Measurements from ENCODE around the gene ZDHHC8.

ZDHHC8 gene

DNA sequence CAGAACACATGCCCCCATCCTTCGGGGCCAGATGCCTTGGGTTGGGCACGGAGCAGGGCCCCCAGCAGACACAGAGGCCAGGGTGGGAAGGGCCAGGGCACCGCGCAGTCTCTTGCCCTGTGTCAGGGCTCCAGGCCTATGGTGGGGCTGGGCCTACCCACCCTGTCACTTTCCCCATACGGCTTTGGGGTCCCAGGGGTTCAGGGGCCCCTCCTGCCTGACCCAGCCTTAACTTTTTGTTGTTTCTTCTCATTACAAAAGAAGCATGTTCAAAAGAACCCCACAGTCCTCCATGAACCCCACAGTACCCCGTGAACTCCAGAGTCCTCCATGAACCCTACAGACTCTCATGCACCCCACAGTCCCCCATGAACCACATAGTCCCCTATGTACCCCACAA is 52.2 kb downstream of the ZDHHC8 start:
- no peak for DNase-seq

DNA sequence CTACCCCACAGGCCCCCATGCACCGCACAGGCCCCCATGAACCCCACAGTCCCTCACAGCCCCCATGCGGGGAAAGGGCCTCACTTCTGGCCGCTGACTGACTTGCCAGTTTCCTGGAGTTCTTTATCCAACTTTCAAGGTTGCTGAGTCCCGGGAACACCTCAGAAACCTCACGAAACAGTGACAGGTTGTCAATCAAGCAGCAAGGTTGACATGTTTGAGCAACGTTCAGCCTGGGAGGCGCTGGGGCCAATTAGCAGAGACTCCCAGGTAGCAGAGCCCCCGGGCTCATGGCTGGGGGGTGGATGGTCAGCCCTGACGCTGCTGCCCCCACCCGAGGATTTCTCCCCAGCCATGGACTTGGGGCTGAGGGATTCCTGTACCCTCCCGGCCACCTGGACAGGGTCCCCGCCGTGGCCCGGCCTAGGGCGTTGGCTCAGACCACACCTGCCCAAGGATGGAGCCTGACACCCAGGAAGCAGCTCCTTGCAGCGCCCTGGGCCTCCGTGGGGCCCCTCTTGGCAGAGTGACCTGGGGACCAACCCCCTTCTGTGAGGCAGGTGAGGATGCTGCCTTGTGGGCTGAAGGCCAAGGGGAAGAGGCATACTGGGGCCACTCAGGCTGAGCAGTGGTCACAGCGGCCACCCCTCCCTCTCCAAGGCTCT is 53.0 kb downstream of the ZDHHC8 start:
- DNase-seq = no peak

DNA sequence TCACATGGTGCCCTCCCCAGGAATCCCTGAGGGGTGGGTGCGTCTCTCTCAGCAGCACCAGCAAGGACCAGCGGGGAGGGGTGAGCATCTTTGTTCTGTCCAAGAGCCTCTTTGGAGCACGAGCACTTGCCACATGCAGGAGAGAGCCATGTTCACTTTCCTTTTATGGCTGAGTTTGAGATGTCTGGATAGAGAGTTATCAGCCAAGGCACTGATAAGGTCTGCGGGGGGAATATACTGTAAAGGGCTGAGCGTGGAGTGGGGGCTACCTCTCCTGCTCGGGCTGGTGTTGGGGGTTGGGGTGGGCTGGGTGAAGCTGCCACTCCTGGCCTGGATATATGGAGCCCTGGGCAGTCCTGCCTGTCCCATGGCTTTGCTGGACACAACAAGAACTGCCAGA is 54.1 kb downstream of the ZDHHC8 start:
- no peak for DNase-seq

DNA sequence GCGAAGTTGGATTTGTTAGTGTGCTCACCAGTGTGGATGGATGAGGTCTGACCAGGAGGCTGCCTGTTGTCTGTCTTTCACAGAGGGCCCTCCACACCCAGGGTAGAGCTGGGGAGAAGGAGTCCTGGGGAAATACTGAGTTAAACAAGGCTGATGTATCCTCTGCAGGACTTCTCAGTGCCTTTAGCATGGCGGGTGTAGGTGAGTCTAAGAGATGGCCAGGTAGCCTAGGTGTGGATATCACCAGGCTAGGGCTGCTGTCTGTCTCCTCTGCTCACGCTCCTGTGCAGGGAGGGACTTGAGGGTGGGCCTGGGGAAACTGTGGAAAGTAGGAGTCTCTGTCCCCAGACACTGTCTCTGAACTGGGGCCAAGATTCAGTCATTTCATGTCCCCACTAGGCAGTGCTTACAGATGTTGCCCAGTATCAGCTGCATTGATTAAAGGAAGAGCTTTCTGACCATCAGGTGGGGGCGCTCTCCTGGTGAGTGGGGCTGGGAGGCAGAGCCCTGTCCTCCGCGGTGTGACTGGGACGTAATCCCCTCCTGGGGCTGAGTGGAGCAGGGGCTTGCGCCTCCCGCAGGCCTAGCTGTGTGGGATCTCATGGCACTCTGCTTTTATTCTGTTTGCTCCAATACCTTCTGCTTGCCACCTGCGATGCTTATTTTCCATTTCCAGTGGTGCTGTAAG is 54.7 kb downstream of the ZDHHC8 start:
- no peak for DNase-seq

DNA sequence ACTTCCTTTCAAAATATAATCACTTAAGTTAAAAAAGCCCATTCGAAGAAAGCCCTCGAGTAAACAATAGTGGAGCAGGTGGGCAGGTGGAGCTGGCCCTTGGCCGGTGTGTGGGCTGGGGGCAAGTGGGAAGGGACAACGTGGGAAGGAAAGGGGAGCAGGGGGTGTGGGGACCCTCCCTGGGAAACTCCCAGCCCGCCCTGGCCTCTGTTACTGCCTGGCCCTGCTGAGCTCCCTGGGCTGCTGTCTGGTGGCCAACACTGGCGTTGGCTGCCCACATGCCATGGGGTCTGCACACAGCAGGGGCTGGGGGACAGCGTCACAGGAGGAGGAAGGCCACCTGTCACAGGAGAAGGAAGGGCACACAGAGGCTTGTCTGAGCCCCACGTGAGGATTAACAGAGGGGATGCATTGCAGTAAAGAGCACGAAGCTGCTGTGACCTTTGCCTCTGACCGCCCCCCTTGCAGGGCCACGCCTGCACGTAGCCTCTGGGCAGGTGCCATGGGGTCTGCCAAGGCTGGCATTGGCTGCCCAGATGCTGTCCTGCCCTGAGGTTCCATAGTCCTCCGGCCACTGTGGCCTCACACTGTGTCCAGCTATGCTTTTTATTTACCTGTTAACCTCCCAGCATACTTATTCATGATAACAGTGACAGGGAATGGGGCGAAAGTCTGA is 55.4 kb downstream of the ZDHHC8 start:
- DNase-seq = no peak

DNA sequence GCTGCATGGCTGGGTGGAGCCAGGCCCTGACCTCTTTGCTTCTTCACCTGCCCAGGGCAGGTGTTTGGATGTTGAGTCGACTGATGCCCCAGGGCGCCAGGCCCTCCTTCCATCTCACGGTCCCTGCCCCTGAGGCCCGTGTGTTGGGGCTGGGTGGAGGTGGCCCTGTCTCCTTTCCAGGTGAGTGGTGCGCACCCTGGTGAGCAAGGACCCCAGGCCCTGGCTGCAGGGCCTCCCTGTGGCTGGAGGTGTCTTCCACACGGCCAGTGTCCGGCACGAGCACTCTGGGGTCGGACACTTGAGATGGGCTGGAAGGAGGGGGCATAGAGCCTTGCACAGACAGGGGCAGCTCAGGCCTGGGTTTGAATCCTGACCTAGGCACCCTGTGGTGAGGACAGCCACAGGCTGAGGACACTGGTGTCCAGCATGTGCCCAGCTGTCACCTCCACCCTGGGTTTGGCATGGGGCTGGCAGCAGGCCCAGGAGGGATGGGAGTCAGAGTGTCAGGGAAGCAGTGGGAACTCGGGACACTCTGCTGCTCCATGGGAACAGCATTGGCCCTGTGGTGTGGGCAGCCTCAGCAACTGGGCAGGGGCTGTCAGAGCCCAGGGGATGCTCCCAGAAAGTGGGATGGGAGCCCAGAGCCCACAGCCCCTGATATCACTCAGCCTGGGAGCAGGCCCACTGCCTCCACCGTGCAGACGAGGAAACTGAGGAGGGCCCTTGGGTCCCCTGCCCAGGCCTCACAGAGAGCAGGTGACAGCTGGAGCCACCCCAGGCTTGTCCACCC is 56.4 kb downstream of the ZDHHC8 start:
- no peak for DNase-seq

DNA sequence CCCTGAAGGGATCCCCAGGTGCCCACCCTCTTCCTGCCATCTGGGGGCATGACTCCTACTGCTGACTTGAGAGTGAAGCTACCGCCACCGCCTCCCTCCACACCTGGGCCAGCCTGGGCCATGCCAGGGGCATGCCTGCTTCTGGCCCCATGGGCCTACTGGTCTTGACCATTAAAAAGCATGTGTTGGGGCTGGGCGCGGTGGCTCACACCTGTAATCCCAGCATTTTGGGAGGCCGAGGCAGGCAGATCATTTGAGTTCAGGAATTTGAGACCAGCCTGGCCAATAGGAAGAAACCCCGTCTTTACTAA is 56.9 kb downstream of the ZDHHC8 start:
- DNase-seq = no peak

DNA sequence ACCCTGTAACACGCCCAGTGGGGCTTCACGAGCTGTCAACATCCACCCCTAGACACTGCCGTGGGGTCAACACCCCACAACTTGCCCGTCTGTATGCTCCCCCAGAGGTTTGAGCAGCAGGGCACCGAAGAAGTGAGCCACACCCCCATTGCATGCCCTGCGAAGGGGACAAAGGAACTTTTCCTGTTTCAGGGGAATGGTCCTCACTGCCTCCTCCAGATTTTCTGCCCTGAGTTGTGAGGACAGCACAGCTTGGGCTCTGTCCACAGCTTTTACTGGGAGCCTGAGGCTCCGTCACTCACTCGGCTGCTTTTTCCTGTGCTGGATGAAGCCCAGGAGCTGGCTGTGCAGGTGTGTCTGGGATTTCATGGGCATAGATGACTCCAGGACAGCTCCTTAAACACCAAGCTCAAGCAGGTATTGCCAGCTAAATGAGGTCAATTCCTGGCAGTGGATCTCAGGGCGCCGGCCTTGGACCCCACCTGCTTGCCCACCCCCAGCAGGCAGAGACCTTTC is 59.5 kb downstream of the ZDHHC8 start:
- no peak for DNase-seq

DNA sequence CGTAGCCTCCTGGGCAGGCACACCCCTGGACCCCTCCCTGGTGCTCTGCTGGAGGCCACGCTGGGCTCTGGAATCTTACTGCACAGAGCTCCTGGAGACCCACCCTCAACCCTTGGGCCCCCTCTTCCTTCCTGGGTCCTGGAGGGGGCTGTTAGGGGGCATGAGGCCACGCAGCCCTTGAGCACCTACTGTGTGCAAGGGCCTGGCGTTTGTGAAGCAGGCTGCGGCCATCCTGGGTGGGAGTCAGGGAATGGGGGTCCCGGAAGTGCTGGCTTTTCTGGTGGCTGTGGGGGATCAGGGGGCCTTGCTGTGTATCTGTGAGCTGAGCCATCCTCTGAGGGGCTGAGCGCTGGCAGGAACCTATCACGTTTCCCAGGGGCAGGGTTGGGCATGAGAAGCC is 60.2 kb downstream of the ZDHHC8 start:
- no peak for DNase-seq

DNA sequence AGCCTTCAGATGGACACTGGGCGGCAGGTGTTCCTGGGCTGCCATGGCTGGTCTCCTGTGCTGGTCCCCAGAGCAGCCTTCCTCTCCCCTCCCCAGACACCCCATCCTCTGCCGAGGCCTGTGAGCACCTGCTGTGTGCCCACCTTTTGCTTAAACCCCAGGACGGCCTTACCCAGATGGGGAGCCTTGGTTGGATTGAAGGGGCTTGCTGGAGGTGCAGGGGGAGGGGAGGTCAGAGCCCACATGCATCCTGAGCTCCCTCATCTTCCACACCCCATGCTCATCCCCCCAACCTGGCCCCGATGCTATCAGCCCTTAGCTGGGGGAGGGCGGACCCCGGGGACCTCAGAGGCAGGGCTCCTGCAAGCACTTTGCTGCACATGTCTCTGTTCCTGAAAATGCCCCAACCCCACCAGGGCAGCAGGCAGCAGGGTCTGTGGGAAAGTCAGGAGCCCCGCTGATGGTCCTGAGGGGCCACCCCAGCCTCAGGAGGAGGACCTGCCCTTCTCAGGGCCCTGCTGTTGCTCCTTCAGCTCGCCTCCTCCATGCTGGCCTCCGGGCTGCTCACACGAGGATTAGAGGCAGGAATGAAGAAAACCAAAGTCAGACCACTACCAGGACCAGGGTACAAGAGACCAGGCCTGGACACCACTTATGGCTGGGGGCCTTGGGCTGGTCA is 60.8 kb downstream of the ZDHHC8 start:
- no peak for DNase-seq

DNA sequence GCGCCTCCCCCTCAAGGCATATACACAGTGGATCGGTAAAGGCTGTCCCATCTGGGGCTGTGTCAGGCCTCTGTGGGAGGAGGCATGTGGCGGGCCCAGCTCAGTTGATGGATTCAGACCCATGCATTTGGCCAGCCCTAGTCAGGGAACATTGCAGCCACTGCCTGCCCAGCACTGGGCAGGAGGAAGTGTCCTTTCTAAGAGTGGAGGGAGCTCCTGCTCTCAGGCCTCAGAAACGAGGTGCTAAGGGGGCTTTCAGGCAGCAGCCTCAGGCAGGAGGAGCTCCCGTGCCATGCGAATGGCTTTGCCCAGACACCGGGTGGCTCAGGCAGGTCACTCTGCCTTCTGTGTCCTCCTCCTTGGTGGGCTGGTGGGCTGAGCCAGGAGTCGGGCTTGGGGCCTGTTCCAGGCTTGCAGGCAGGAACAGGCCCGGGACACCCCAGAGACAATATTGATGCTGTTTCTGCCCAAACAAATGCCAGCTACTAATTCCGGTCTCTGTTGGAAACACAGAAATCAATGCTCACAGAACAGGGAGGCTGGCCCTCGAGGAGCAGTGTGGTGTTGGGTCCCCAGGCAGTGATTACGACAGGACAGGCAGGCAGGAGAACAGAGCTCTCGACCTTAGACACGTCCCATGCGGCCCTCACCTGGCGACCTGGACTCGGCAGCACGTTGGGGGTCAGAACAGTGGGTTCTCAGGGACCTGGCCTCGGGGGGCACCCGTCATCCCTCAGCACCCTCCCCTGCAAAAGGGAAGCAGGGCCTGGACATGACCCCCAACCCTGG is 61.6 kb downstream of the ZDHHC8 start:
- no peak for DNase-seq

DNA sequence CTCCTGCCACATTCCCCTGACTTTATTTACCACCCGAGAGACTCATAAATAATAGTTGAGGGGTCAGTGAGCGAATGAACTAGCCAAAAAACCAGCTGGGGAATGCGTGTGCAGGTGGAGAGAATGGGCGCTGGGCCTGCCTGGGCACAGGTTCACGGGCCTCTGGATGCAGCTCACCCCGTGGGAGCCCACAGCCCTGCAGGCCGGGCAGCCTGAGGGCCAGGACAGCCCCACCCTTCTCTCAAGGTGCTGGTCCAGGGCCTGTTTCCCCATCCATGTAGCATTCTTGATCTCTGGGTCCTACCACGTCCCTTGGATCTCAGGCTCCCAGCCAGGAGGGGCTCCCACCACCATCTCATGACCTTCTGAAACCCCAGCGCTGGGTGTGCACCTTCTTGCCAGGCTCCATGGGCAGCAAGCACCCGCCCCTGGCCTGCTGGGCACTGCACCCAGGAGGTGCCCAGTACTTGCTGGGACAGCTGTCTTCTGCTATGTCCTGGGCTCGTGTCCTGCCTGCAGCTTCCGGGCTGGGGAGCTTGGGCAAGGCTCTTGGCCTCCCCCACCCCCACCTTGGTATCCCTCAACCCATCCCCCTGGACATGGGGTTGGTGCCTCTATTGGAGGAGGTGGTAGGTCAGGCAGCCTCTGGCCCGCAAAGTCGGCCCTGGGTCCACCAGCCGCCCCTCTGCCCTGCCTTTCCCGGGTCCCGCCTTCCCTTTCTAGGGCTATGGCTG is 62.3 kb downstream of the ZDHHC8 start:
- DNase-seq = no peak

DNA sequence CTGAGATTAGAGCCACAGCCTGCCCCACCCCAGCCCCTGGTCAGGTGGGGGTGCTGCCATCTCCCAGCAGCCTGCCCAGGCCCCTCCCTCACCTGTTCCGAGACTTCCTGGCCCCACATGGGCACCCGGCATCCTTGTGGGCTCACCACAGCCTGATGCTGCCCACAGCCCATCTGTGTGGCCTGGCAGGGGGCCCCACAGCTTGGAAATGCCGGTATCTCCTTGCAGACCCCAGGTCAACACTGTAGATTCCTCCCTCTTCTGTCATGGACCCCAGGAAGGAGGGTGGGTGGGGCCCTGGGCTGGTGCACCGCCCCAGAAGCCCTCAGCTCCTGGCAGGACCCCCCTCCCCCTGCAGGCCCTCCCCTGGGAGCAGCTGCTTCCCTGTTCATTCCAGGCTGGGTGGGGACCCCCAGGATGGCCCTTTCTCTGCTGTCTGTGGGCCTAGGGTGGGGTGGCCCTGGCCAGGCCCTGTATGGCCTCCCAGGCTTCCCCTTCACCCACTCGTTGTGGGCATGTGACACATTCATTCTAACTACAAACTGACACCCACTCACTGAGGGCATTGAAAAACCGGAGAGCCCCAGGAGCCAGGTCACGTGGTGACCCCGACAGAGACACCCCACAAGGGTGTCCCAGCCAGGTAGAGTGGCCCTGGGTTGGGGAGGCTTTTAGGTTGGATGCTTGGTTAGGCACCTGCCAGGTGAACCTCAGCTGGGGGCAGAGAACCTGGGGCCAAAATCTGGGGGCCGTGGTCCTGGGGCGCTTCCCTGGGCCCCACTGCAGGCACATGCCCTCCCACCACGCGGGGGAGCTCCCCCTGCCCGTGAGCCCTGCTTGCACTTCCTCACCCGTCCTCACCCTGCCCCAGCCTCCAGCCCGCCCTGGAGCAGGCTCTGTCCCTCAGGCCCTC is 63.3 kb downstream of the ZDHHC8 start:
- no peak for DNase-seq

DNA sequence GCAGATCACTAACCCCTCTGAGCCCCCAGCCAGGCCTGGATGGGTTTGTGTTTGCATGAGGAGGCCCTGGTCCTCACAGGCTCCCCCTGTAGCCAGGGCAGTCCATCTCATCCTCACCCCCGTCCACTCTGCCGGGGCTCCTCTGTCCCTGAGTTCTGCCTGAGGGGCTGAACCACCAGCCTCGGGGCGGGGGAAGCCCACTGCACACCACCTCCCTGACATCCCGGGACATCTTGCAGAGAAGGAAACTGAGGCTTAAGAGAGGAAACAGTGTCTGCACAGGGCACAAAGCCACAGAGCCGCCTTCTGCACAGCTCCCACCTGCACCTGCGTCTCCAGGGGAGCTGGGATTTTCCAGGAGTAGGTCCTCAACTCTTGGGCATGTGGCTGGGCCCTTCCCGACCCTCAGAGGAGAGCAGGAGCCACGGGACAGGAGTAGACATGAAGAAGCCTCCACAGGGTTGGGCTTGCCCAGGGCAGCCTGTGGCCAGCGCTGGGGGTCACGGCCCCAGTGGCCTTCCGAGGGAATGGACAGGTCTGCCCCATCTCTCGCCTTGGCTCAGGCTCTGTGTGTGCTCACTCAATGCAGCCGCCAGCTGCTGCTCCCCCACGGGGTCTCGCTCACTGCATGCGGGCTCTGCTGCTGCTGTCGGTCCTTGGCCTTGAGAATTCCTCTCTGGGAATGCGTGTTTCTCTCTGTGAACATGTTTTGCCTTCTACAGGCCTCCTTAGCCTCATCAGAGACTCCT is 64.7 kb downstream of the ZDHHC8 start:
- DNase-seq = no peak

All from MV-4-11 (cell line).